Measurements from ENCODE around the gene CYP27A1.
"Not testable (repeated sequence)": the region's sequence is repeated elsewhere in the genome, so short reads cannot be mapped to it uniquely, and the experiment has no call there.

DNA sequence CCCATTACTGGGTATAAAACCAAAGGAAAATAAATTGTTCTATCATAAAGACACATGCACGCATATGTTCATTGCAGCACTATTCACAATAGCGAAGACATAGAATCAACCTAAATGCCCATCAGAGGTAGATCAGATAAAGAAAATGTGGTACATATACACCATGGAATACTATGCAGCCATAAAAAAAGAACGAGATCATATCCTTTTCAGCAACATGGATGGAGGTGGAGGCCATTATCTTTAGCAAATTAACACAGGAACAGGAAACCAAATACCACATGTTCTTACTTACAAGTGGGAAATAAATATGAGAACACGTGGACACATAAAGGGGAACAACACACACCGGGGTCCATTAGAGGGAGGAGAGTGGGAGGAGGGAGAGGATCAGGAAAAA is 62.4 kb downstream of the CYP27A1 start:
- TF ChIP-seq POLR2A, EP300 (IDR thresholded peaks at IDR 0.05): not testable (repeated sequence)
- TF ChIP-seq, protein P1, sequence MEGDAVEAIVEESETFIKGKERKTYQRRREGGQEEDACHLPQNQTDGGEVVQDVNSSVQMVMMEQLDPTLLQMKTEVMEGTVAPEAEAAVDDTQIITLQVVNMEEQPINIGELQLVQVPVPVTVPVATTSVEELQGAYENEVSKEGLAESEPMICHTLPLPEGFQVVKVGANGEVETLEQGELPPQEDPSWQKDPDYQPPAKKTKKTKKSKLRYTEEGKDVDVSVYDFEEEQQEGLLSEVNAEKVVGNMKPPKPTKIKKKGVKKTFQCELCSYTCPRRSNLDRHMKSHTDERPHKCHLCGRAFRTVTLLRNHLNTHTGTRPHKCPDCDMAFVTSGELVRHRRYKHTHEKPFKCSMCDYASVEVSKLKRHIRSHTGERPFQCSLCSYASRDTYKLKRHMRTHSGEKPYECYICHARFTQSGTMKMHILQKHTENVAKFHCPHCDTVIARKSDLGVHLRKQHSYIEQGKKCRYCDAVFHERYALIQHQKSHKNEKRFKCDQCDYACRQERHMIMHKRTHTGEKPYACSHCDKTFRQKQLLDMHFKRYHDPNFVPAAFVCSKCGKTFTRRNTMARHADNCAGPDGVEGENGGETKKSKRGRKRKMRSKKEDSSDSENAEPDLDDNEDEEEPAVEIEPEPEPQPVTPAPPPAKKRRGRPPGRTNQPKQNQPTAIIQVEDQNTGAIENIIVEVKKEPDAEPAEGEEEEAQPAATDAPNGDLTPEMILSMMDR (IDR thresholded peaks at IDR 0.05): not testable (repeated sequence)
